HL-60 (cell line): ENCODE results near the gene AK8.

Experiments
- DNase-seq, 2 experiments: peaks; one replicate each; pipeline ENCODE4 v3.0.0-alpha.2; 2010 to 2020; ENCODE audit warnings: low read depth in 1 of 2, low spot score in 1 of 2
- H3K27ac ChIP-seq: fragments of 250-450 bp; sonication (Bioruptor Pico); replicated peaks from 2 replicates; pipeline ENCODE4 v1.5.1; 2020; ENCODE audit warnings: mild to moderate bottlenecking, moderate library complexity
- H3K27me3 ChIP-seq: fragments of 250-450 bp; sonication (Bioruptor Pico); 2 replicates; pipeline ENCODE4 v1.5.1; 2021; ENCODE audit warnings: mild to moderate bottlenecking, moderate library complexity; ENCODE audit not compliant: insufficient read depth, poor library complexity, severe bottlenecking
- H3K4me3 ChIP-seq: replicated peaks from 2 replicates; pipeline ENCODE4 v1.5.1; 2011; ENCODE audit warnings: mild to moderate bottlenecking, control low read depth, low read length; ENCODE audit not compliant: insufficient read depth
- GABPA ChIP-seq: IDR thresholded peaks from 2 replicates; pipeline ENCODE4 v1.6.1; 2012; ENCODE audit warnings: low read depth
- POLR2AphosphoS5 ChIP-seq: IDR thresholded peaks from 2 replicates; pipeline ENCODE4 v1.6.1; 2012; ENCODE audit warnings: low read depth
- SPI1 ChIP-seq: IDR thresholded peaks from 2 replicates; pipeline ENCODE4 v1.6.1; 2012; ENCODE audit warnings: low read depth, mild to moderate bottlenecking, borderline replicate concordance
- TF ChIP-seq, protein P1 (sequence below): IDR thresholded peaks from one replicate; pipeline ENCODE4 v1.5.1; 2011; ENCODE audit warnings: low read length, control low read depth, inconsistent platforms; ENCODE audit not compliant: insufficient read depth
- TF ChIP-seq, protein P2 (sequence below): IDR thresholded peaks from 2 replicates; pipeline ENCODE4 v1.6.1; 2012; ENCODE audit warnings: low read depth; ENCODE audit not compliant: insufficient replicate concordance

The AK8 gene

DNA sequence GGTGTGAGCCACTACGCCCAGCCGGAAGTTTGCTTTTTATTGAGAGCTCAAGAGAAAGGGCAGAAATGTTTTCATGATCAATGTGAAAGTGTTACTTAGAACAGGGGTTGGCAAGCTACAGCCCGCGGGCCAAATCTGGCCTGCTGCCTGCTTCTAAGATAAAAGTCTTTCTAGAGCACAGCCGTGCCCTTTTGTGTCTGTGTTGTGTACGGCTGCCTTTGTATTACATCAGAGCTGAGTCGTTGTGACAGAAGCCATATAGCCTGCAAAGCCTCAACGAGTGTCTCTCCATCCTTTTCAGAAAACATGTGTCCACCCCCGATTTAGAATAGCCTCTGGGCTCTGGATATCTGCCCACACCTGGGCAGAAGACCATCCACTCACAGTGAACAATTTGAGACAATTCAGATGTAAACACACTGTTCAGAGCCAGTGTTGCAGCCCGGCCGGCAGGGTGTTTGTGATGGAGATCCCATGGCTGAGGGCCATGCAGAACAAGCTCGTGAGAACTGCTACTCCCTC lies 28.8 kb downstream of the AK8 start:
- Histone ChIP-seq H3K27ac (no peak overlapping the region), H3K27me3 (no peaks in the 10 kb centered on the region), H3K4me3 (no peak overlapping the region)
- no peak for DNase-seq
- TF ChIP-seq POLR2AphosphoS5 (no peak), SPI1 (no peak), GABPA (no peak)
- TF ChIP-seq, protein P1, sequence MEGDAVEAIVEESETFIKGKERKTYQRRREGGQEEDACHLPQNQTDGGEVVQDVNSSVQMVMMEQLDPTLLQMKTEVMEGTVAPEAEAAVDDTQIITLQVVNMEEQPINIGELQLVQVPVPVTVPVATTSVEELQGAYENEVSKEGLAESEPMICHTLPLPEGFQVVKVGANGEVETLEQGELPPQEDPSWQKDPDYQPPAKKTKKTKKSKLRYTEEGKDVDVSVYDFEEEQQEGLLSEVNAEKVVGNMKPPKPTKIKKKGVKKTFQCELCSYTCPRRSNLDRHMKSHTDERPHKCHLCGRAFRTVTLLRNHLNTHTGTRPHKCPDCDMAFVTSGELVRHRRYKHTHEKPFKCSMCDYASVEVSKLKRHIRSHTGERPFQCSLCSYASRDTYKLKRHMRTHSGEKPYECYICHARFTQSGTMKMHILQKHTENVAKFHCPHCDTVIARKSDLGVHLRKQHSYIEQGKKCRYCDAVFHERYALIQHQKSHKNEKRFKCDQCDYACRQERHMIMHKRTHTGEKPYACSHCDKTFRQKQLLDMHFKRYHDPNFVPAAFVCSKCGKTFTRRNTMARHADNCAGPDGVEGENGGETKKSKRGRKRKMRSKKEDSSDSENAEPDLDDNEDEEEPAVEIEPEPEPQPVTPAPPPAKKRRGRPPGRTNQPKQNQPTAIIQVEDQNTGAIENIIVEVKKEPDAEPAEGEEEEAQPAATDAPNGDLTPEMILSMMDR, result no peak
- TF ChIP-seq, protein P2, sequence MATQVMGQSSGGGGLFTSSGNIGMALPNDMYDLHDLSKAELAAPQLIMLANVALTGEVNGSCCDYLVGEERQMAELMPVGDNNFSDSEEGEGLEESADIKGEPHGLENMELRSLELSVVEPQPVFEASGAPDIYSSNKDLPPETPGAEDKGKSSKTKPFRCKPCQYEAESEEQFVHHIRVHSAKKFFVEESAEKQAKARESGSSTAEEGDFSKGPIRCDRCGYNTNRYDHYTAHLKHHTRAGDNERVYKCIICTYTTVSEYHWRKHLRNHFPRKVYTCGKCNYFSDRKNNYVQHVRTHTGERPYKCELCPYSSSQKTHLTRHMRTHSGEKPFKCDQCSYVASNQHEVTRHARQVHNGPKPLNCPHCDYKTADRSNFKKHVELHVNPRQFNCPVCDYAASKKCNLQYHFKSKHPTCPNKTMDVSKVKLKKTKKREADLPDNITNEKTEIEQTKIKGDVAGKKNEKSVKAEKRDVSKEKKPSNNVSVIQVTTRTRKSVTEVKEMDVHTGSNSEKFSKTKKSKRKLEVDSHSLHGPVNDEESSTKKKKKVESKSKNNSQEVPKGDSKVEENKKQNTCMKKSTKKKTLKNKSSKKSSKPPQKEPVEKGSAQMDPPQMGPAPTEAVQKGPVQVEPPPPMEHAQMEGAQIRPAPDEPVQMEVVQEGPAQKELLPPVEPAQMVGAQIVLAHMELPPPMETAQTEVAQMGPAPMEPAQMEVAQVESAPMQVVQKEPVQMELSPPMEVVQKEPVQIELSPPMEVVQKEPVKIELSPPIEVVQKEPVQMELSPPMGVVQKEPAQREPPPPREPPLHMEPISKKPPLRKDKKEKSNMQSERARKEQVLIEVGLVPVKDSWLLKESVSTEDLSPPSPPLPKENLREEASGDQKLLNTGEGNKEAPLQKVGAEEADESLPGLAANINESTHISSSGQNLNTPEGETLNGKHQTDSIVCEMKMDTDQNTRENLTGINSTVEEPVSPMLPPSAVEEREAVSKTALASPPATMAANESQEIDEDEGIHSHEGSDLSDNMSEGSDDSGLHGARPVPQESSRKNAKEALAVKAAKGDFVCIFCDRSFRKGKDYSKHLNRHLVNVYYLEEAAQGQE, result no peak

DNA sequence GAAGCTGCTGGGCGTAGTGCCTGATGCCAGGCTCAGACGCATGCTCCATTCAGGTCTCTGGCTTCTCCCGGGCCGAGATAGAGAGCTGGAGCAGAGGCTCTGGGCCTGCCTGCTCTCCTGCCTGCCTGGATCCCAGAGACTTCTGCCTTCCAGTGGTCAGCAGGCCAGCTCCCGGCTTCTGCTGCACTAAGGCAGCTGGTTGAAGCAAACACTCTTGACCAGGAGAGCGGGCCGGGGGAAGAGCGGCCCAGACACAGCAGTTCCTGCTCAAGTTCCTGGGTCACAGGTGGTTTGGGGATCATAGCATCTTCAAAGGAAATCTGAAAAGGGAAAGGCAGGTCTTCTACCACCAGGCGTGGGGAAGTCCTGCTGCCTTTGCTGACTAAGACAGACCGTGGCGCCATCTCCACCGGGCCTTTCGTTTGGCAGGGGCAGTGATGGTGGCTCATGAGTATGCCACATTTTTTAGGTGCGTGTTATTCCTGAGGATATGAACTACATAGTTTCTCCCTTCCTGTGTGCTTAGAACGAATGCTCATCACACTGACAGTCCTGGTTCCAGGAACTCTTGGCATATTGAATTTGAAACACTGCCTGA lies 31.1 kb downstream of the AK8 start:
- H3K4me3 ChIP-seq, result no peak overlapping the region
- DNase-seq, result no peak
- no peak overlapping the region for H3K27ac ChIP-seq
- H3K27me3 ChIP-seq, result no peaks in the 10 kb centered on the region
- TF ChIP-seq, protein P1, result no peak
- no peak for TF ChIP-seq SPI1
- TF ChIP-seq GABPA, result no peak
- TF ChIP-seq, protein P2, result no peak
- no peak for TF ChIP-seq POLR2AphosphoS5

DNA sequence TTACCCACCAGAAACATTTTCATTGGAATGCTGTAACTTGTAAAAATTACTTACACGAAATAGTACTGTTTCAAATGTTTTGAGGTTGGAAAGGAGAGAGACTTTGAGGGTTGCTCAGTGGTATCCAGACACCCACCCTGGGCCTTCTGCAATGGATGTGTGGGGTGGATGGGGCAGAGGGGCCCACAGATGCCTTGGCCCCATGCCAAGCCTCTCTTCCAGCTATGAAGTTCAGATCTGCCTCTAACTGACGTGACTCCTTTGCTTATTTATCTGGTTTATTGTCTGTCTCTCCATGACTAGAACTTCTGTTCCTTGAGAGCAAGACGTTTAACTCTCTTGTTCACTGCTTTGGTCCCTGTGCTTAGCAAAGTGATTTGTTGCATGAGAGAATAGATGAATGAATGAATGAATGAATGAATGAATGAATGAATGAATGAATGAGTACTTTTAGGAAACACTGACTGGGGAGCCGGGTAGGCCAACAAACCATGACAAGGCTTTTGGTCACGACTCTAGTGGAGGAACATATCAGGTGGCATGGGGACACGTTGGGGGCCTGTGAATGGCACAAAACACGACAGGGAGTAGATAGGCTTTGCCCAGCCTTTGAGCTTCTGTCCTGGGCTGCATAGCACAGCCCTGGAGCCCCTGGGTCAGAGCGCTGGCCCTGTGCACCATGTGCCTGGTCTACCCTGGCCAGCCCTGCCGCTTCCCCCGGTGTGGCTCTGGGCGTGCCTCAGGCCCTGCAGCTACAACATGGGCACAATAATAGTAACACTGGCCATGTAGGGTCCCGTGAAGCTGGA lies 31.8 kb downstream of the AK8 start:
- no peak for DNase-seq
- Histone ChIP-seq H3K27me3 (no peaks in the 10 kb centered on the region), H3K27ac (no peak overlapping the region), H3K4me3 (no peak overlapping the region)
- TF ChIP-seq, protein P1, result no peak
- TF ChIP-seq, protein P2, result no peak
- TF ChIP-seq SPI1 (no peak), GABPA (no peak), POLR2AphosphoS5 (no peak)
